Measurements from ENCODE around the gene KLHL6.

DNA sequence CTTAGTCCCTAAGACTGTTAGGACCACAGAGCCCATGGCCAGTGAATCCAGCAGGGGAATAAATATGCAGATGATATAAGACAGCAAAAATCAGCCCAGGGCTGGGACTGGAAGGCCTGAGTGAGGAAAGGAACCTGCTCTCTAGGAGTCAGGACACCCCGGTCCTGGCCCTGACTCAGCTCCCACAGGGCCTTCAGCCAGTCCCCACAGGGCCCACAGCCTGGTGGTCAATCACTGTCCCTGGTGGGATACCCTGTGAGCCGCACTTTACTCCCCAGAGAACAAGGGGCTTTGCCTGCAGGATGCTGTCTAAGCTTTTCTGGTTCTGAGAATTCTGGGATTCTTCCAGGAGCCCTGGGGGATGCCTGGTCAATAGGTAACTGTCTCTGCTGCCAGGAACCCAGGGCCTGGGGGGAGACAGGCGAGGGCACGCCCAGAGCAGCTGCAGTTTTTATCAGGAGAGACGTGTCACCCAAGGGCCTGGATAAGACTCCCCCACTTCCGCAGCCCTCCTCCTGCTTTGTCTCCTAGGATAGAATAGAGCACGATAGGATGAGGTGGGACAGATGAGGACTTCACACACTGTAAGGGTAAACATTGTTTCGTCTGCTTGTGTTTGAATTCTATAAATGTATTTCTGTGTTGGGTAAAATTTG is 77.6 kb downstream of the KLHL6 start:
- no peak for TF ChIP-seq EZH2 (IDR thresholded peaks at IDR 0.05; ENCODE audit: borderline replicate concordance, low read depth, low read length, poor library complexity, severe bottlenecking)
- no peak for TF ChIP-seq CTCF (conservative IDR thresholded peaks at IDR 0.05; ENCODE audit: low read depth, low read length)

Measured in A673 (cell line).